HCT116 (cell line): ENCODE results near the gene CHCHD5. TPM values are rescaled to one million over a fixed set of nuclear protein-coding genes. Genes with fewer than 3 reads are reported as not detected.
"Not testable (repeated sequence)": the region's sequence is repeated elsewhere in the genome, so short reads cannot be mapped to it uniquely, and the experiment has no call there.

Experiments used
- ATAC-seq: fragments of 200-7000 bp; cut with Tn5 transposase; 2 replicates; pipeline ENCODE4 v1.9.1; 2020; ENCODE audit warnings: mild to moderate bottlenecking, moderate library complexity
- BruUV-seq: library from RNA; stranded (reverse); fragments of 400-500 nt; replicated peaks from 2 replicates; lab custom pipeline; 2021; lab: Mats Ljungman, UMichigan
- CTCF ChIA-PET: fragments of 300-600 bp; sonication (Branson Sonifier 250); formaldehyde crosslinking; loops from one replicate; lab custom pipeline; 2021; ENCODE audit warnings: antibody characterized with exemption; lab: Charles Lee
- POLR2A ChIA-PET: fragments of 300-600, 350-600 bp; sonication (Branson Sonifier 250); formaldehyde crosslinking; loops from one replicate; lab custom pipeline; 2021; ENCODE audit warnings: antibody characterized with exemption; lab: Charles Lee
- RAD21 ChIA-PET, 2 experiments: fragments of 300-600 bp; sonication (Branson Sonifier 250); formaldehyde crosslinking; loops; one replicate each; lab custom pipeline; 2023; ENCODE audit warnings: low total read pairs in 2 of 2; ENCODE audit not compliant: uncharacterized antibody in 2 of 2, unreplicated experiment in 2 of 2, low non-redundant PET in 1 of 2; lab: Charles Lee
- DNase-seq: peaks from one replicate; pipeline ENCODE4 v3.0.0-alpha.2; 2010; ENCODE audit warnings: low read depth, low spot score
- H2AFZ ChIP-seq: fragments of 200-600 bp; shearing (Covaris generic), sonication (generic); 2 replicates; pipeline ENCODE4 v1.6.1; 2017; ENCODE audit warnings: low read depth, mixed run types, mixed read lengths, antibody characterized with exemption, low read length; ENCODE audit not compliant: poor library complexity, severe bottlenecking
- H3K27ac ChIP-seq: 2 replicates; pipeline ENCODE4 v1.5.1; 2012; ENCODE audit warnings: low read depth, low read length
- H3K27me3 ChIP-seq: fragments of 200-600 bp; sonication (generic); 2 replicates; pipeline ENCODE4 v1.6.1; 2016; ENCODE audit warnings: mixed run types, low read length, mixed read lengths; ENCODE audit not compliant: insufficient read depth
- H3K36me3 ChIP-seq, 2 experiments: fragments of 200-500 bp in 1 of 2; fragments of 200-600 bp in 1 of 2; sonication (Bioruptor generic) in 1 of 2; sonication (generic) in 1 of 2; 2 replicates each; pipeline versions ENCODE4 v1.5.1 to v1.6.1; 2014 to 2016; ENCODE audit warnings: low read length in 2 of 2, inconsistent platforms in 1 of 2, mixed read lengths in 1 of 2, mixed run types in 1 of 2; ENCODE audit not compliant: insufficient read depth in 2 of 2, control insufficient read depth in 1 of 2
- H3K4me1 ChIP-seq, 2 experiments: fragments of 200-600 bp in 1 of 2; sonication (generic) in 1 of 2; 2 replicates each; pipeline versions ENCODE4 v1.5.1 to v1.6.1; 2012 to 2017; ENCODE audit warnings: low read length in 2 of 2, inconsistent platforms in 1 of 2, mild to moderate bottlenecking in 1 of 2, mixed read lengths in 1 of 2, mixed run types in 1 of 2, moderate library complexity in 1 of 2; ENCODE audit not compliant: insufficient read depth in 2 of 2, control insufficient read depth in 1 of 2
- H3K4me2 ChIP-seq: fragments of 200-600 bp; sonication (generic); 2 replicates; pipeline ENCODE4 v1.6.1; 2017; ENCODE audit warnings: mixed run types, low read length, mixed read lengths
- H3K4me3 ChIP-seq, 2 experiments: fragments of 200-600 bp in 1 of 2; sonication (generic) in 1 of 2; replicated peaks in 1 of 2; 2 replicates each; pipeline ENCODE4 v1.5.1; 2011 to 2016; ENCODE audit warnings: low read length in 2 of 2, control low read depth in 1 of 2, low read depth in 1 of 2, mild to moderate bottlenecking in 1 of 2, mixed read lengths in 1 of 2, mixed run types in 1 of 2
- H3K79me2 ChIP-seq: fragments of 200-600 bp; sonication (generic); 2 replicates; pipeline ENCODE4 v1.6.1; 2017; ENCODE audit warnings: mild to moderate bottlenecking, mixed run types, low read length, moderate library complexity, mixed read lengths; ENCODE audit not compliant: insufficient read depth
- H3K9ac ChIP-seq: fragments of 200-600 bp; sonication (generic); 2 replicates; pipeline ENCODE4 v1.6.1; 2016; ENCODE audit warnings: low read length, mixed read lengths
- H3K9me2 ChIP-seq: fragments of 200-600 bp; sonication (generic), shearing (Covaris generic); 2 replicates; pipeline ENCODE4 v1.6.1; 2017; ENCODE audit warnings: mixed run types, mild to moderate bottlenecking, moderate library complexity; ENCODE audit not compliant: insufficient read depth
- H3K9me3 ChIP-seq, 2 experiments: fragments of 200-500 bp in 1 of 2; fragments of 200-600 bp in 1 of 2; sonication (Bioruptor generic) in 1 of 2; sonication (generic) in 1 of 2; 2 replicates each; pipeline ENCODE4 v1.6.1; 2014 to 2017; ENCODE audit warnings: low read length in 2 of 2, mixed read lengths in 2 of 2, inconsistent platforms in 1 of 2, low read depth in 1 of 2, mild to moderate bottlenecking in 1 of 2, mixed run types in 1 of 2, moderate library complexity in 1 of 2; ENCODE audit not compliant: control insufficient read depth in 1 of 2, insufficient read depth in 1 of 2
- H4K20me1 ChIP-seq: fragments of 200-600 bp; sonication (generic), shearing (Covaris generic); 2 replicates; pipeline ENCODE4 v1.6.1; 2017; ENCODE audit warnings: mixed run types, mild to moderate bottlenecking, moderate library complexity; ENCODE audit not compliant: insufficient read depth
- CBX3 ChIP-seq: IDR thresholded peaks from 2 replicates; pipeline ENCODE4 v1.6.1; 2012; ENCODE audit warnings: low read depth
- RAD21 ChIP-seq: IDR thresholded peaks from 2 replicates; pipeline ENCODE4 v1.6.1; 2012; ENCODE audit warnings: low read depth, mild to moderate bottlenecking
- YY1 ChIP-seq: IDR thresholded peaks from 2 replicates; pipeline ENCODE4 v1.6.1; 2011; ENCODE audit warnings: low read length, low read depth, moderate library complexity, mild to moderate bottlenecking; ENCODE audit not compliant: insufficient replicate concordance; ENCODE audit errors: extremely low read depth
- intact Hi-C: fragments of 100-400 bp; cut with micrococcal nuclease; formaldehyde crosslinking; loops from 2 replicates; pipeline ENCODE4 v1.10.0; 2022
- total RNA-seq: library from RNA; stranded (reverse); gene quantifications from one replicate; pipeline ENCODE4 v1.2.1, GENCODE V29; 2021; ENCODE audit not compliant: unreplicated experiment

CHCHD5 gene
- total RNA-seq, 1 experiment from 2014 or later = 49.8 TPM

DNA sequence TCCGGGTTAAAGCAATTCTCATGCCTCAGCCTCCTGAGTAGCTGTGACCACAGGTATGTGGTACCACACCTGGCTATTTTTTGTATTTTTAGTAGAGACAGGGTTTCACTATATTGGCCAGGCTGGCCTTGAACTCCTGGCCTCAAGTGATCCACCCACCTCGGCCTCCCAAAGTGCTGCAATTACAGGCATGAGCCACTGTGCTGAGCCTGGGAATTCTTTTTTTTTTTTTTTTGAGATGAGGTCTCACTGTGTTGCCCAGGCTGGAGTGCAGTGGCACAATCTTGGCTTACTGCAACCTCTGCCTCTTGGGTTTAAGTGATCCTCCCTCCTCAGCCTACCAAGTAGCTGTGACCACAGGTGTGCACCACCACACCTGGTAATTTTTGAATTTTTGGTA, 31.4 kb downstream of the CHCHD5 start:
- POLR2A ChIA-PET, BruUV-seq, H2AFZ ChIP-seq, H3K9me2 ChIP-seq, H3K27ac ChIP-seq, DNase-seq, H3K4me1 ChIP-seq, ATAC-seq, CTCF ChIA-PET, intact Hi-C loops, H3K4me2 ChIP-seq, H3K4me3 ChIP-seq, H3K27me3 ChIP-seq, H3K36me3 ChIP-seq, H3K9me3 ChIP-seq, H4K20me1 ChIP-seq, H3K79me2 ChIP-seq, H3K9ac ChIP-seq: not testable (repeated sequence)
- RAD21 ChIA-PET = interaction anchor here in 1 of 2 experiments (0.6 kb wide), 1 partner anchor 522 kb away, joined by 6 read pairs; no protein-coding TSS in a partner anchor

DNA sequence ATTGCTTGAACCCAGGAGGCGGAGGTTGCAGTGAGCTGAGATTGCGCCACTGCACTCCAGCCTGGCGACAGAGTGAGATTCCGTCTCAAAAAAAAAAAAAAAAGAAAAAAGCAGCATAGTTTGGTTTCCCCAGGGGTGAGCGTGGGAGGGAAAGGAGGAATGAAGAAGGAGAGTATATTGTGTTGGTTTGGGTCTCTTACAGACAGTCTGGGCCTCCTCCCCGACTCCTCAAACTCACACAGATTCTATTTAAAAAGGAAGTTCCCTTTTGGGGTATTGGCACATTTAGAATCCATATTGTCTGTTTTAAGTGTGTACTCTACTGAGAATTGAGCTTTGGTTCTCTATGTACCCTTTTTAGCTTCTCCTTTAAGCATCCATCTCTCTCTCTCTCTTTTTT, 34.0 kb downstream of the CHCHD5 start:
- H2AFZ ChIP-seq = no peak overlapping the region
- H3K4me3 ChIP-seq = no peak overlapping the region
- H3K4me2 ChIP-seq = no peak overlapping the region
- peaks cover 0 to 21% of the 10 kb centered on the region in 2 experiments; a peak in 2 of 4 replicates for H3K4me1 ChIP-seq
- ChIA-PET POLR2A (no interaction called here), CTCF (no interaction called here), RAD21 (no interaction called here)
- no TSS peak for BruUV-seq
- no peaks in the 10 kb centered on the region for H3K79me2 ChIP-seq
- TF ChIP-seq CBX3 = no peak
- no peak for TF ChIP-seq YY1
- TF ChIP-seq RAD21 = no peak
- H4K20me1 ChIP-seq = no peaks in the 10 kb centered on the region
- intact Hi-C loops = no loop called here
- DNase-seq (no peak), ATAC-seq (no peak)
- no peak overlapping the region for H3K9ac ChIP-seq
- no peak overlapping the region for H3K27ac ChIP-seq
- H3K9me3 ChIP-seq = no peaks in the 10 kb centered on the region
- H3K9me2 ChIP-seq = no peaks in the 10 kb centered on the region
- H3K27me3 ChIP-seq = no peaks in the 10 kb centered on the region
- H3K36me3 ChIP-seq = no peaks in the 10 kb centered on the region
